ENCODE results near the gene CDC42EP5.
A peak's percentile ranks its signal among the peaks of the same experiment; 100 is the strongest.

Gene CDC42EP5

GRCh38 chr19:54440641-54441040 lies 32.5 kb downstream of the CDC42EP5 start:
- no peaks in the 10 kb centered on the region for H3K27me3 ChIP-seq (ENCODE audit: insufficient read depth, poor library complexity, severe bottlenecking)
- no peak overlapping the region for H3K27ac ChIP-seq (replicated peaks)
- H3K4me3 ChIP-seq (replicated peaks; ENCODE audit: insufficient read depth, low read length), result no peak overlapping the region

GRCh38 chr19:54439174-54439851 lies 33.8 kb downstream of the CDC42EP5 start:
- TF ChIP-seq POLR2AphosphoS5 (IDR thresholded peaks at IDR 0.05; ENCODE audit: low read depth) (no peak), CTCF (IDR thresholded peaks at IDR 0.05; ENCODE audit: insufficient read depth, low read length) (peak; percentile 56)
- DNase-seq (ENCODE audit: low read depth in 1 of 2, low spot score in 1 of 2), result peak in 1 of 2 experiments; percentile 69
- H3K27me3 ChIP-seq (ENCODE audit: insufficient read depth, poor library complexity, severe bottlenecking), result no peaks in the 10 kb centered on the region
- H3K27ac ChIP-seq (replicated peaks), result no peak overlapping the region
- no peak overlapping the region for H3K4me3 ChIP-seq (replicated peaks; ENCODE audit: insufficient read depth, low read length)

More at GRCh38 chr19:54440641-54441040, 32.5 kb downstream of the CDC42EP5 start:
- no peak for DNase-seq (ENCODE audit: low read depth in 1 of 2, low spot score in 1 of 2)
- no peak for TF ChIP-seq CTCF (IDR thresholded peaks at IDR 0.05; ENCODE audit: insufficient read depth, low read length)
- no peak for TF ChIP-seq GABPA (IDR thresholded peaks at IDR 0.05; ENCODE audit: low read depth)
- TF ChIP-seq, protein P1, sequence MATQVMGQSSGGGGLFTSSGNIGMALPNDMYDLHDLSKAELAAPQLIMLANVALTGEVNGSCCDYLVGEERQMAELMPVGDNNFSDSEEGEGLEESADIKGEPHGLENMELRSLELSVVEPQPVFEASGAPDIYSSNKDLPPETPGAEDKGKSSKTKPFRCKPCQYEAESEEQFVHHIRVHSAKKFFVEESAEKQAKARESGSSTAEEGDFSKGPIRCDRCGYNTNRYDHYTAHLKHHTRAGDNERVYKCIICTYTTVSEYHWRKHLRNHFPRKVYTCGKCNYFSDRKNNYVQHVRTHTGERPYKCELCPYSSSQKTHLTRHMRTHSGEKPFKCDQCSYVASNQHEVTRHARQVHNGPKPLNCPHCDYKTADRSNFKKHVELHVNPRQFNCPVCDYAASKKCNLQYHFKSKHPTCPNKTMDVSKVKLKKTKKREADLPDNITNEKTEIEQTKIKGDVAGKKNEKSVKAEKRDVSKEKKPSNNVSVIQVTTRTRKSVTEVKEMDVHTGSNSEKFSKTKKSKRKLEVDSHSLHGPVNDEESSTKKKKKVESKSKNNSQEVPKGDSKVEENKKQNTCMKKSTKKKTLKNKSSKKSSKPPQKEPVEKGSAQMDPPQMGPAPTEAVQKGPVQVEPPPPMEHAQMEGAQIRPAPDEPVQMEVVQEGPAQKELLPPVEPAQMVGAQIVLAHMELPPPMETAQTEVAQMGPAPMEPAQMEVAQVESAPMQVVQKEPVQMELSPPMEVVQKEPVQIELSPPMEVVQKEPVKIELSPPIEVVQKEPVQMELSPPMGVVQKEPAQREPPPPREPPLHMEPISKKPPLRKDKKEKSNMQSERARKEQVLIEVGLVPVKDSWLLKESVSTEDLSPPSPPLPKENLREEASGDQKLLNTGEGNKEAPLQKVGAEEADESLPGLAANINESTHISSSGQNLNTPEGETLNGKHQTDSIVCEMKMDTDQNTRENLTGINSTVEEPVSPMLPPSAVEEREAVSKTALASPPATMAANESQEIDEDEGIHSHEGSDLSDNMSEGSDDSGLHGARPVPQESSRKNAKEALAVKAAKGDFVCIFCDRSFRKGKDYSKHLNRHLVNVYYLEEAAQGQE (IDR thresholded peaks at IDR 0.05; ENCODE audit: insufficient replicate concordance, low read depth), result no peak
- no peak for TF ChIP-seq SPI1 (IDR thresholded peaks at IDR 0.05; ENCODE audit: borderline replicate concordance, low read depth)
- no peak for TF ChIP-seq POLR2AphosphoS5 (IDR thresholded peaks at IDR 0.05; ENCODE audit: low read depth)

DNA sequence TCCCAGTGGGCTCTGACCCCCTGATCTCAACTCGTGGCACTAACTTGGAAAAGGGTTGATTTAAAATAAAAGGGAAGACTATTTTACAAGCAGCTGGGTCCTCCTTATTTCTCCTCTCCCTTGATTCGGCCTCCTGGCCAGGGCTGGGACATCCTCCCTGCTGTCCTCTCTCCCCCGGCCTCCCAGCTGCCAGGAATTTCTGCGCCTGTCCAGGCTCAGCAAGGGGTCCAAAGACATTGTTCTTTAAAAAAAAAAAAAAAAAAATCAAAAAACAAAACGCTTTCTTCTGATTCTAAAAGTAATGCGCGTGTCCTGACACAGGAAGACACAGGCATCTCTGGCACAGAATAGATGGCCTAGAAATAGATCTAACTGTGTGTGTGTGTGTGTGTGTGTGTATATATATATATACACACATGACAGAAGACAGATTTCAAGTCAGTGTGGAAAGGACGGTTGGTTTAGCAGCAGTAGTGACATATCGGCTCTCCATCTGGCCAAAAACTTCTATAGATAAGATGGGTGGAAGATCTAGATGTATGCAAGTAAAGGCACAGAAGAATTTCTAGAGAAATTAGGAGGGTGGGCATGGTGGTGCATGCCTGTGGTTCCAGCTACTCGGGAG lies 36.4 kb downstream of the CDC42EP5 start:
- Histone ChIP-seq H3K4me3 (replicated peaks; ENCODE audit: insufficient read depth, low read length) (no peak overlapping the region), H3K27me3 (ENCODE audit: insufficient read depth, poor library complexity, severe bottlenecking) (peaks cover 4% of the 10 kb centered on the region), H3K27ac (replicated peaks) (no peak overlapping the region)
- DNase-seq (ENCODE audit: low read depth in 1 of 2, low spot score in 1 of 2), result no peak
- TF ChIP-seq POLR2AphosphoS5 (IDR thresholded peaks at IDR 0.05; ENCODE audit: low read depth) (no peak), CTCF (IDR thresholded peaks at IDR 0.05; ENCODE audit: insufficient read depth, low read length) (no peak), SPI1 (IDR thresholded peaks at IDR 0.05; ENCODE audit: borderline replicate concordance, low read depth) (no peak)

GRCh38 chr19:54436031-54436523 lies 37.0 kb downstream of the CDC42EP5 start:
- DNase-seq (ENCODE audit: low read depth in 1 of 2, low spot score in 1 of 2), result no peak
- TF ChIP-seq POLR2AphosphoS5 (IDR thresholded peaks at IDR 0.05; ENCODE audit: low read depth) (no peak; the same call in 1 of the 2 replicates), SPI1 (IDR thresholded peaks at IDR 0.05; ENCODE audit: borderline replicate concordance, low read depth) (no peak), CTCF (IDR thresholded peaks at IDR 0.05; ENCODE audit: insufficient read depth, low read length) (no peak), GABPA (IDR thresholded peaks at IDR 0.05; ENCODE audit: low read depth) (no peak)
- TF ChIP-seq, protein P1 (IDR thresholded peaks at IDR 0.05; ENCODE audit: insufficient replicate concordance, low read depth), result no peak
- Histone ChIP-seq H3K4me3 (replicated peaks; ENCODE audit: insufficient read depth, low read length) (no peak overlapping the region), H3K27me3 (ENCODE audit: insufficient read depth, poor library complexity, severe bottlenecking) (peaks cover 8% of the 10 kb centered on the region), H3K27ac (replicated peaks) (no peak overlapping the region)

Data from HL-60 (cell line).